PFSK-1 (cell line): ENCODE measurements around the gene FTH1.

ENCODE experiments used
- POLR2AphosphoS5 ChIP-seq: IDR thresholded peaks from 2 replicates; pipeline ENCODE4 v1.6.1; 2012; ENCODE audit warnings: low read depth, mild to moderate bottlenecking, control low read depth, low read length, moderate library complexity
- TAF1 ChIP-seq: IDR thresholded peaks from 2 replicates; pipeline ENCODE4 v1.6.1; 2012; ENCODE audit warnings: low read length, control low read depth, borderline replicate concordance; ENCODE audit not compliant: insufficient read depth
- TF ChIP-seq, protein P1 (sequence below), 2 experiments: IDR thresholded peaks; 2 replicates each; pipeline versions ENCODE4 v1.6.1 to v1.8.0; 2011 to 2012; ENCODE audit warnings: low read depth in 2 of 2, low read length in 2 of 2, control low read depth in 1 of 2, inconsistent platforms in 1 of 2, mild to moderate bottlenecking in 1 of 2, moderate library complexity in 1 of 2; ENCODE audit not compliant: insufficient read depth in 1 of 2

- TF ChIP-seq, protein P1, sequence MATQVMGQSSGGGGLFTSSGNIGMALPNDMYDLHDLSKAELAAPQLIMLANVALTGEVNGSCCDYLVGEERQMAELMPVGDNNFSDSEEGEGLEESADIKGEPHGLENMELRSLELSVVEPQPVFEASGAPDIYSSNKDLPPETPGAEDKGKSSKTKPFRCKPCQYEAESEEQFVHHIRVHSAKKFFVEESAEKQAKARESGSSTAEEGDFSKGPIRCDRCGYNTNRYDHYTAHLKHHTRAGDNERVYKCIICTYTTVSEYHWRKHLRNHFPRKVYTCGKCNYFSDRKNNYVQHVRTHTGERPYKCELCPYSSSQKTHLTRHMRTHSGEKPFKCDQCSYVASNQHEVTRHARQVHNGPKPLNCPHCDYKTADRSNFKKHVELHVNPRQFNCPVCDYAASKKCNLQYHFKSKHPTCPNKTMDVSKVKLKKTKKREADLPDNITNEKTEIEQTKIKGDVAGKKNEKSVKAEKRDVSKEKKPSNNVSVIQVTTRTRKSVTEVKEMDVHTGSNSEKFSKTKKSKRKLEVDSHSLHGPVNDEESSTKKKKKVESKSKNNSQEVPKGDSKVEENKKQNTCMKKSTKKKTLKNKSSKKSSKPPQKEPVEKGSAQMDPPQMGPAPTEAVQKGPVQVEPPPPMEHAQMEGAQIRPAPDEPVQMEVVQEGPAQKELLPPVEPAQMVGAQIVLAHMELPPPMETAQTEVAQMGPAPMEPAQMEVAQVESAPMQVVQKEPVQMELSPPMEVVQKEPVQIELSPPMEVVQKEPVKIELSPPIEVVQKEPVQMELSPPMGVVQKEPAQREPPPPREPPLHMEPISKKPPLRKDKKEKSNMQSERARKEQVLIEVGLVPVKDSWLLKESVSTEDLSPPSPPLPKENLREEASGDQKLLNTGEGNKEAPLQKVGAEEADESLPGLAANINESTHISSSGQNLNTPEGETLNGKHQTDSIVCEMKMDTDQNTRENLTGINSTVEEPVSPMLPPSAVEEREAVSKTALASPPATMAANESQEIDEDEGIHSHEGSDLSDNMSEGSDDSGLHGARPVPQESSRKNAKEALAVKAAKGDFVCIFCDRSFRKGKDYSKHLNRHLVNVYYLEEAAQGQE (IDR thresholded peaks at IDR 0.05; ENCODE audit: insufficient read depth in 1 of 2, low read depth in 2 of 2, low read length in 2 of 2): no peak
- TF ChIP-seq POLR2AphosphoS5: no peak
- TF ChIP-seq TAF1: no peak
Observed at GRCh38 chr11:61916737-61917333, 50.6 kb downstream of the FTH1 start.
